Chondrocyte (in vitro differentiated cells): ENCODE measurements around the gene BCAR3. TPM values are rescaled to one million over a fixed set of nuclear protein-coding genes. Genes with fewer than 3 reads are reported as not detected.

Experiments
- DNase-seq: peaks from one replicate; pipeline ENCODE4 v3.0.0; 2021; ENCODE audit warnings: mixed read lengths, low spot score
- H3K27ac Mint-ChIP-seq: one replicate; pipeline ENCODE4 v1.8.0; 2021; ENCODE audit warnings: mild to moderate bottlenecking, moderate library complexity, mixed read lengths; ENCODE audit not compliant: unreplicated experiment
- H3K27me3 Mint-ChIP-seq: 2 replicates; pipeline ENCODE4 v1.8.0; 2021; ENCODE audit warnings: low read depth, mixed read lengths
- H3K36me3 Mint-ChIP-seq: 2 replicates; pipeline ENCODE4 v1.8.0; 2021; ENCODE audit warnings: low read depth, mixed read lengths
- H3K4me1 Mint-ChIP-seq: 2 replicates; pipeline ENCODE4 v1.8.0; 2021; ENCODE audit warnings: low read depth, mild to moderate bottlenecking, mixed read lengths
- H3K4me3 Mint-ChIP-seq: one replicate; pipeline ENCODE4 v1.8.0; 2021; ENCODE audit warnings: mild to moderate bottlenecking, moderate library complexity, mixed read lengths; ENCODE audit not compliant: unreplicated experiment
- H3K9me3 Mint-ChIP-seq: 2 replicates; pipeline ENCODE4 v1.8.0; 2021; ENCODE audit warnings: low read depth, mixed read lengths
- total RNA-seq: library from RNA; stranded (reverse); gene quantifications from 3 replicates; pipeline ENCODE4 v1.2.1, GENCODE V29; 2021
- TF ChIP-seq, protein P1 (sequence below): fragments of 200-600 bp; sonication (generic); IDR thresholded peaks from 2 replicates; pipeline ENCODE4 v1.5.0; 2021; ENCODE audit warnings: antibody characterized with exemption, mild to moderate bottlenecking, moderate library complexity

The BCAR3 gene
- total RNA-seq, 1 donor from 2014 or later: 18.5 TPM

DNA sequence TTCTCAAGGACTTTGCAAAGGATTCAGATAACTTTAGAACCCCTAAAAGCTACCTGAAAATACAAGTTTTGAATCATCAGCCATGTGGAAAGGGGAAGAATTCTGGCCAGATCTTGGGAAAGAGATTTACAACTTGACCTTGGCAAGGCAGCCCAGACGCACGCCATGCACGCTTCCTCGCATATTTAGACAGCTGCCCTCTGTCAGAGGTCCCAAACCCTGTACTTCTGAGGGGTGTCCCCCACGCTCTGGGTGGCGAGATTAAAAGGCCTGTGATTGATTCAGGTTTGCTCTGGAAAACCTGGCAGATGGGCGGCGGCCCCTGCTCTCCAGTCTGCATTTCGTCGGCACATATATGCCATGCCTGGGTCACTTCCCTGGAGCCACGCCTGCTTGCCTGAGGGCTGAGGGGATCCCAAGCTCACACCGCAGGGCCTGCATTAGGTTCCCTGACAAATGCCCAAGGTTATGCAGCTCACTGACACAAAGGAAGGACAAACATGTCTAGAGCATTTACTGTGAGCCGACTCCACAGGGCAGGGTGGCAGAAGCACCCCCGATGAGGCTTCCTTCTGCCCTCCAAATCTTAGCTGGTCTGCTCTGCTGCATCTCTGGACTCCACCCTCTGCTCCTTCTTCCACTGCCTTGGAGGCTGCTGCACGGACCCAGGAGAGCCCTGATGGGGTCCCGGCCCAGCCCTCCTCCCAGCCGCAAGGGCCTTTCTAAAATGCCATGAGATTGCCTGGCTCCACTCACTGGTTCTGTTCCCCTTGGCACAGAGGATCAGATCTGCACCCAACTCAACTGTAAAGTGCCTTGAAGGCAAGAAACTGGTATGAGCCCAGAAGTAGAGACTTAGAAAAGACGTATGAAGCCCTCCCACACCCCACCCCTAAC is 103.9 kb downstream of the BCAR3 start:
- peaks cover 13% of the 10 kb centered on the region for H3K36me3 Mint-ChIP-seq
- no peak for DNase-seq
- no peak overlapping the region for H3K4me3 Mint-ChIP-seq
- TF ChIP-seq, protein P1, sequence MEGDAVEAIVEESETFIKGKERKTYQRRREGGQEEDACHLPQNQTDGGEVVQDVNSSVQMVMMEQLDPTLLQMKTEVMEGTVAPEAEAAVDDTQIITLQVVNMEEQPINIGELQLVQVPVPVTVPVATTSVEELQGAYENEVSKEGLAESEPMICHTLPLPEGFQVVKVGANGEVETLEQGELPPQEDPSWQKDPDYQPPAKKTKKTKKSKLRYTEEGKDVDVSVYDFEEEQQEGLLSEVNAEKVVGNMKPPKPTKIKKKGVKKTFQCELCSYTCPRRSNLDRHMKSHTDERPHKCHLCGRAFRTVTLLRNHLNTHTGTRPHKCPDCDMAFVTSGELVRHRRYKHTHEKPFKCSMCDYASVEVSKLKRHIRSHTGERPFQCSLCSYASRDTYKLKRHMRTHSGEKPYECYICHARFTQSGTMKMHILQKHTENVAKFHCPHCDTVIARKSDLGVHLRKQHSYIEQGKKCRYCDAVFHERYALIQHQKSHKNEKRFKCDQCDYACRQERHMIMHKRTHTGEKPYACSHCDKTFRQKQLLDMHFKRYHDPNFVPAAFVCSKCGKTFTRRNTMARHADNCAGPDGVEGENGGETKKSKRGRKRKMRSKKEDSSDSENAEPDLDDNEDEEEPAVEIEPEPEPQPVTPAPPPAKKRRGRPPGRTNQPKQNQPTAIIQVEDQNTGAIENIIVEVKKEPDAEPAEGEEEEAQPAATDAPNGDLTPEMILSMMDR: no peak
- H3K27ac Mint-ChIP-seq: no peak overlapping the region
- no peaks in the 10 kb centered on the region for H3K27me3 Mint-ChIP-seq
- peaks cover 48% of the 10 kb centered on the region for H3K4me1 Mint-ChIP-seq
- H3K9me3 Mint-ChIP-seq: no peaks in the 10 kb centered on the region

DNA sequence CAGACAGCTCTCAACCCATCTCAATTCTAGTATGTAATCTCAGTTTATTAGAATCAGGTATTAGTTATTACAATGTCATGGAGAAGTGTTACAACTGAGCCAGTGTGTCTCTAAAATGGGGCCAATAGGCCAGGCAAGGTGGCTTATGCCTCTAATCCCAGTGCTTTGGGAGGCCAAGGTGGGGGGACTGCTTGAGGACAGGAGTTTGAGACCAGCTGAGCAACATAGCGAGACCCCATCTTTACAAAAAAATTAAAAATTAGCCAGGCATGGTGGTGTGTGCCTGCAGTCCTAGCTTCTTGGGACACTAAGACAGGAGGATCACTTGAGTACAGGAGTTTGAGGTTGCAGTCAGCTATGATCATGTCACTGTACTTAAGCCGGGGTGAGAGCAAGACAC is 104.9 kb downstream of the BCAR3 start:
- TF ChIP-seq, protein P1: no peak
- no peak for DNase-seq
- Mint-ChIP-seq H3K36me3 (peaks cover 14% of the 10 kb centered on the region), H3K4me1 (peaks cover 48% of the 10 kb centered on the region), H3K9me3 (no peaks in the 10 kb centered on the region), H3K27me3 (no peaks in the 10 kb centered on the region), H3K27ac (peak overlapping the region; percentile 66), H3K4me3 (no peak overlapping the region)

DNA sequence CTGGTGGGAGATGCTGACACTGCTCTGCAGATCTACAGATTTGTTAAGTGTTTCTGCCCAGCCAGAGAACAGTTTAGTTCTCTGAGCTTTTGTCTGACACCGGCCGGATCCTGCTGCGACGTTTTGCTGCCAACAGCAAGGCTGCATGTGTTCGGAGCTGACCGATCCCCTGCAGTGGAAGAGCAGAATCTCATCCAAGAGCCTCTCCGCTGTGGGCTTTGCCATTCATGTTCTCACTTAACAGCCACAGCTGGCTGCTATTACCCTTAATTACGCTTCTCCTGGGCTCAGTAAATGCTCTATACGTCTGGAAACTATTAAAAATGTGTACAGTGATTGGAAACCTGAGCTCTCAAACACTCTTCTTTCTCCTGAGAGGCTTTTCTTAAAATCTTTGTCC is 105.3 kb downstream of the BCAR3 start:
- Mint-ChIP-seq H3K4me1 (peaks cover 48% of the 10 kb centered on the region), H3K27me3 (no peaks in the 10 kb centered on the region), H3K4me3 (no peak overlapping the region), H3K36me3 (peaks cover 14% of the 10 kb centered on the region), H3K9me3 (no peaks in the 10 kb centered on the region), H3K27ac (peak overlapping the region; percentile 66)
- TF ChIP-seq, protein P1: peak; percentile 9
- DNase-seq: no peak

DNA sequence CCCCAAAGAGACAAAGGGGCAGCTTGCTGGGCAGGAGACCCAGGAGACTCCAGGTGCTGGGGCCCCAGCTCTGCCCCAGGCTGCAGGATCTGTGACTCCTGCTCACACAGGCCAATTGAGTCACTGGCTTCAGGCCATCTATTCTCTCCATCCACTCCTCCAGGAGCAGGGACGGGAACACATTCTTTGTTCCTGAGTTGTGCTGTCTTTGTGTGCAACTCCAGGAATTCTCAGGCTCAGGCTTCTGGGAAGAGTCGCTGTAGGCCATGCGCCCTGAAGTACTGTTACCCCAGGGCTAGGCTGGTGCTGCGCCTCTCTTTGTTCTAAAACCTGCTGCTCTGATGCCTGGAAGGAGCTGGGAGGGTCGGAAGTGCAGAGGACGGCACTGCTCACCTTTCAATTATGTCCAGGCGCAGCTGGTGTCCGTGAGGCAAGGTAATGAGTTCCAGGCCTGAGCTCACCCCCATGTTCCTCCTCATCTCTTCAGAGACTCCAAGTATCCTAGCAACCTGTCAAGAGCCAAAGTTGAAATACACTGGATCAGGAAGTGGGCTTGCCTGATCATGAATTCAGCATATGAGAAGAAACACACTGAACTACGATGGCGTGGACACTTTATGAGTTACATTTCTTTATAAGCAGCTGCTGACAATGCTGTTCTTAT is 105.9 kb downstream of the BCAR3 start:
- H3K9me3 Mint-ChIP-seq: no peaks in the 10 kb centered on the region
- H3K4me1 Mint-ChIP-seq: peaks cover 48% of the 10 kb centered on the region
- H3K27me3 Mint-ChIP-seq: no peaks in the 10 kb centered on the region
- no peak overlapping the region for H3K4me3 Mint-ChIP-seq
- peak overlapping the region; percentile 66 for H3K27ac Mint-ChIP-seq
- DNase-seq: peak; percentile 41
- peaks cover 14% of the 10 kb centered on the region for H3K36me3 Mint-ChIP-seq
- TF ChIP-seq, protein P1: no peak

DNA sequence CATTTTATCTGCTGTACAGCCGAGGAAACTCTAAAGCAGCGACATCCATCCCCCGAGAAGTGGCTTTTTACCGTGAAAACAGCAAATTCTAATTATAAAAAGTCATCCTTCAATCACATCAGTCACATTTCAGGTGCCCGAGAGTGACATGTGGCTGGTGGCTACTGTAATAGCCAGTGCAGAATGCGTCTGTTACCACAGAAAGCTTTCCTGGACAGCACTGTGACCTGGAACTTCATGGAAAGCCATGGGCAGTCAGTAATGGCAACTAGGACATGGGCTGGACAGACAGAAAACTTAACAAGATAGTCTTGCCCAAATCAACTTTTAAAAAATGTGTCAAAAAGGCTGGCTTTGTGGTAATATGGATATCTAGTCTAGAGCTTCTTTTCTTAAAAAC is 106.6 kb downstream of the BCAR3 start:
- peaks cover 44% of the 10 kb centered on the region for H3K4me1 Mint-ChIP-seq

More for the DNA sequence above, 106.6 kb downstream of the BCAR3 start:
- H3K27me3 Mint-ChIP-seq: no peaks in the 10 kb centered on the region
- no peak for DNase-seq
- TF ChIP-seq, protein P1: no peak
- H3K4me3 Mint-ChIP-seq: no peak overlapping the region
- H3K27ac Mint-ChIP-seq: no peak overlapping the region
- H3K36me3 Mint-ChIP-seq: peaks cover 20% of the 10 kb centered on the region
- no peaks in the 10 kb centered on the region for H3K9me3 Mint-ChIP-seq
